Measurements from ENCODE around the gene THSD7A. TPM values are rescaled to one million over a fixed set of nuclear protein-coding genes. Genes with fewer than 3 reads are reported as not detected.

The THSD7A gene
- total RNA-seq, 2 donors from 2014 or later, result 1.6 to 6.1 TPM

GRCh38 chr7:11858622-11859302, 26.8 kb upstream of the THSD7A start:
- Histone ChIP-seq H3K4me3 (no peak overlapping the region), H3K27ac (no peak overlapping the region), H3K9me3 (no peaks in the 10 kb centered on the region), H3K27me3 (replicated peaks; ENCODE audit: insufficient read depth) (no peaks in the 10 kb centered on the region), H3K36me3 (no peaks in the 10 kb centered on the region), H3K4me1 (ENCODE audit: control insufficient read depth in 1 of 2, low read depth in 2 of 2) (no peaks in the 10 kb centered on the region)
- no peak for DNase-seq (ENCODE audit: low spot score)
- ATAC-seq (ENCODE audit: insufficient number of reproducible peaks, low FRiP score, low read depth), result no peak
- TF ChIP-seq, protein P1, sequence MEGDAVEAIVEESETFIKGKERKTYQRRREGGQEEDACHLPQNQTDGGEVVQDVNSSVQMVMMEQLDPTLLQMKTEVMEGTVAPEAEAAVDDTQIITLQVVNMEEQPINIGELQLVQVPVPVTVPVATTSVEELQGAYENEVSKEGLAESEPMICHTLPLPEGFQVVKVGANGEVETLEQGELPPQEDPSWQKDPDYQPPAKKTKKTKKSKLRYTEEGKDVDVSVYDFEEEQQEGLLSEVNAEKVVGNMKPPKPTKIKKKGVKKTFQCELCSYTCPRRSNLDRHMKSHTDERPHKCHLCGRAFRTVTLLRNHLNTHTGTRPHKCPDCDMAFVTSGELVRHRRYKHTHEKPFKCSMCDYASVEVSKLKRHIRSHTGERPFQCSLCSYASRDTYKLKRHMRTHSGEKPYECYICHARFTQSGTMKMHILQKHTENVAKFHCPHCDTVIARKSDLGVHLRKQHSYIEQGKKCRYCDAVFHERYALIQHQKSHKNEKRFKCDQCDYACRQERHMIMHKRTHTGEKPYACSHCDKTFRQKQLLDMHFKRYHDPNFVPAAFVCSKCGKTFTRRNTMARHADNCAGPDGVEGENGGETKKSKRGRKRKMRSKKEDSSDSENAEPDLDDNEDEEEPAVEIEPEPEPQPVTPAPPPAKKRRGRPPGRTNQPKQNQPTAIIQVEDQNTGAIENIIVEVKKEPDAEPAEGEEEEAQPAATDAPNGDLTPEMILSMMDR (IDR thresholded peaks at IDR 0.05), result no peak

DNA sequence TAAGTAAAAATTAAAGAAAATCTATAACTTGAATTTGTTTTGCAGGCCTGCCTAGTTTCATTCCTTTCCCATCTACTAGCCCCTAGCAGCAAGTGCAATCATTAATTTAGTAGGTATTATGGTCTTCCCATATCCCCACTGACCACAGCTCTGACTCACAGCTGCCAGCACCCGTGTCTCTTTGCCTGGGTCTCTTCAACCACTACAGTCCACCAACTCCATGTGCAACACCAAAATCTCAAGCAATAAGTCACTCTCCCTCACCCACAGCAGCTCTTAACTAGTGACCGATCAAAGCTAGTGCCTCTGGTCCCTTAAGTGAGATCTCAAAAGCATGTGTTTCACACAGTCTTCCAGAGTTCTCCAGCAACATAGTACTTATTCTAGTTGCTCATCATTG, 26.0 kb upstream of the THSD7A start:
- H3K9me3 ChIP-seq, result no peaks in the 10 kb centered on the region
- ATAC-seq (ENCODE audit: insufficient number of reproducible peaks, low FRiP score, low read depth) (no peak), DNase-seq (ENCODE audit: low spot score) (no peak)
- no peak overlapping the region for H3K4me3 ChIP-seq
- TF ChIP-seq, protein P1 (IDR thresholded peaks at IDR 0.05), result no peak
- no peaks in the 10 kb centered on the region for H3K27me3 ChIP-seq (replicated peaks; ENCODE audit: insufficient read depth)
- H3K36me3 ChIP-seq, result no peaks in the 10 kb centered on the region
- no peaks in the 10 kb centered on the region for H3K4me1 ChIP-seq (ENCODE audit: control insufficient read depth in 1 of 2, low read depth in 2 of 2)
- no peak overlapping the region for H3K27ac ChIP-seq

DNA sequence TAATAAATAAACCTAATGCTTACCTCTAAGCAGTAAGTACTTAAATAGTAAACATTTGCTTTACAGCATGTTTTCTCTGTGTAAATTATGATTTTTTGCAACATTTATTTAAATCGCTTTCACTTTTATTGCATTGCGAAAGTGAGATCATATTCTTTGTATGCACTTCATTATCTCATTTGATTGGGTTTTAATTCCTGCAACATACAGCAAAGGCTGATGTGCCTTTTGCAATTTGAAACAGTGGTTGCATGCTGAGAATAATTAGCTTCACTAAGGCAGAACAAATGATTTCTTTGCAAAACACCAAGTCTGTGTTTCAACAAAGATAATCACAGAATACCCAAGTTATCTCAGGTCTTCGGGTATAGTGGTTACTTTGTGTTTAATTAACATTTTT, 16.3 kb upstream of the THSD7A start:
- Histone ChIP-seq H3K27me3 (replicated peaks; ENCODE audit: insufficient read depth) (no peaks in the 10 kb centered on the region), H3K9me3 (no peaks in the 10 kb centered on the region), H3K4me3 (no peak overlapping the region), H3K4me1 (ENCODE audit: control insufficient read depth in 1 of 2, low read depth in 2 of 2) (no peaks in the 10 kb centered on the region), H3K36me3 (no peaks in the 10 kb centered on the region), H3K27ac (no peak overlapping the region)
- DNase-seq (ENCODE audit: low spot score), result no peak
- ATAC-seq (ENCODE audit: insufficient number of reproducible peaks, low FRiP score, low read depth), result no peak
- TF ChIP-seq, protein P1 (IDR thresholded peaks at IDR 0.05), result no peak

GRCh38 chr7:11847336-11847735, 15.3 kb upstream of the THSD7A start:
- Histone ChIP-seq H3K27ac (no peak overlapping the region), H3K36me3 (no peaks in the 10 kb centered on the region), H3K4me1 (ENCODE audit: control insufficient read depth in 1 of 2, low read depth in 2 of 2) (no peaks in the 10 kb centered on the region), H3K9me3 (no peaks in the 10 kb centered on the region), H3K27me3 (replicated peaks; ENCODE audit: insufficient read depth) (no peaks in the 10 kb centered on the region), H3K4me3 (no peak overlapping the region)
- ATAC-seq (ENCODE audit: insufficient number of reproducible peaks, low FRiP score, low read depth) (no peak), DNase-seq (ENCODE audit: low spot score) (no peak)
- TF ChIP-seq, protein P1 (IDR thresholded peaks at IDR 0.05), result no peak

GRCh38 chr7:11846361-11846955, 14.5 kb upstream of the THSD7A start:
- ATAC-seq (ENCODE audit: insufficient number of reproducible peaks, low FRiP score, low read depth), result no peak
- DNase-seq (ENCODE audit: low spot score), result no peak
- TF ChIP-seq, protein P1 (IDR thresholded peaks at IDR 0.05), result no peak
- no peak overlapping the region for H3K27ac ChIP-seq
- no peaks in the 10 kb centered on the region for H3K4me1 ChIP-seq (ENCODE audit: control insufficient read depth in 1 of 2, low read depth in 2 of 2)
- H3K27me3 ChIP-seq (replicated peaks; ENCODE audit: insufficient read depth), result no peaks in the 10 kb centered on the region
- H3K36me3 ChIP-seq, result no peaks in the 10 kb centered on the region
- H3K4me3 ChIP-seq, result no peak overlapping the region
- H3K9me3 ChIP-seq, result no peaks in the 10 kb centered on the region

Measured in thoracic aorta (tissue), 2 donors.